Pancreas (tissue), 10 donors: Measurements from ENCODE around the gene TEF. TPM values are rescaled to one million over a fixed set of nuclear protein-coding genes. Genes with fewer than 3 reads are reported as not detected.

Source experiments
- ATAC-seq, 4 donors: fragments of 200-7000 bp; cut with Tn5 transposase; one replicate each; pipeline versions ENCODE4 v1.8.0 to v1.9.1; 2020; ENCODE audit warnings: mild to moderate bottlenecking in 4 of 4, moderate library complexity in 4 of 4
- DNase-seq, 6 donors: peaks; one replicate each; pipeline ENCODE4 v3.0.0-alpha.2; 2020
- FAIRE-seq: peaks from 2 replicates; lab custom pipeline; 2012; peaks lifted over from hg19 to GRCh38; lab: Jason Lieb, UNC
- H3K27ac ChIP-seq, 4 donors: fragments of 200-600 bp; sonication (generic); 1 replicate in 3 of 4; 2 replicates in 1 of 4; pipeline versions ENCODE4 v1.5.0 to v1.8.0; 2020
- H3K27me3 ChIP-seq, 4 donors: fragments of 200-600 bp; one replicate each; pipeline ENCODE4 v1.8.0; 2021
- H3K36me3 ChIP-seq, 3 donors: fragments of 200-600 bp; sonication (generic) in 1 of 3; one replicate each; pipeline versions ENCODE4 v1.5.0 to v1.8.0; 2020 to 2021
- H3K4me1 ChIP-seq, 3 donors: fragments of 200-600 bp; one replicate each; pipeline ENCODE4 v1.8.0; 2021
- H3K4me3 ChIP-seq, 4 donors: fragments of 200-600 bp; sonication (generic) in 2 of 4; one replicate each; pipeline versions ENCODE4 v1.5.0 to v1.8.0; 2020 to 2021
- H3K9me3 ChIP-seq, 4 donors: fragments of 200-600 bp; one replicate each; pipeline ENCODE4 v1.8.0; 2021
- WGBS, 2 donors: extraction: QIAGEN DNeasy Blood & Tissue Kit; methylation state at CpG; one replicate each; pipeline ENCODE4 v1.1.7; 2013; 5-methylcytosine and 5-hydroxymethylcytosine counted together
- intact Hi-C, 3 donors: fragments of 100-400 bp; cut with DNase I; formaldehyde crosslinking; loops; one replicate each; pipeline versions ENCODE4 v1.11.1 to v1.14.2; 2022
- polyA plus RNA-seq, 2 donors: library from polyadenylated mRNA; stranded (reverse); fragments of 200-250 nt; gene quantifications; one replicate each; pipeline ENCODE4 v1.2.3, GENCODE V29; 2013
- total RNA-seq, 6 donors: library from RNA; stranded (reverse); fragmentation: NEBNext Ultra II Directional in 4 of 6; extraction: Animal tissue kit (Norgen Biotek cat#: 25700) in 4 of 6; gene quantifications; one replicate each; pipeline versions ENCODE4 v1.2.1 to v1.2.4, GENCODE V29; 2021 to 2023
- TF ChIP-seq, protein P1 (sequence below), 4 donors: fragments of 200-600 bp; sonication (generic) in 3 of 4; IDR thresholded peaks; one replicate each; pipeline versions ENCODE4 v1.5.0 to v1.8.0; 2021; ENCODE audit warnings: antibody characterized with exemption in 4 of 4
- donor health status: healthy with polysubstance abuse.
- donor health status: DM: no; HTN: no; CAD: no; lungs with moderate emphysema.
- donor health status: DM: no; HTN: no; CAD: no.
- donor health status: control.
- donor health status: control.
- donor health status: Bipolar disorder and iron deficiency.
- donor health status: DM: yes; HTN: yes; CAD: no.
- donor health status: DM: no; HTN: no; CAD: no.
- donor health status: DM: no; HTN: no; CAD: no.
- donor health status: DM: yes; HTN: yes; CAD: no.

Gene TEF
- total and polyA plus RNA-seq, 8 donors: 8.3 to 19.6 (median 17.6) TPM

DNA sequence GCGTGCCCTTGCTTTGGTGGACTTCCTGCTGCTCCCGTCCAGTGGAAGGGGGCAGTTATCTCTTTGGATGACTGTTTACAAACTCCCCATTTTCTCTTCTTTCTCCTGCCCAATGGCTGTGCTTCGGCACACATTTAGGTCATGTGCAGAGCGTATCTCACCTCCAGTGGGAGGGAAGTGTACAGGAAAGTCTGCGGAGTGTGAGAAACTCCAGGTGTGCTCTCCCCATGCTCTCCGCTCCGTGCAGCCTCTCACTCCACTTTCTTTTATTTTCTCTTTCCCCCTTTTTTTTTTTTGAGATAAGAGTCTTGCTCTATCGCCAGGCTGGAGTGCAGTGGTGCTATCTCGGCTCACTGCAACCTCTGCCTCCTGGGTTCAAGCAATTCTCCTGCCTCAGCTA, 11.9 kb upstream of the TEF start:
- peak overlapping the region in 3 of 4 donors; percentile 56 to 61 (median 56) for H3K4me3 ChIP-seq

DNA sequence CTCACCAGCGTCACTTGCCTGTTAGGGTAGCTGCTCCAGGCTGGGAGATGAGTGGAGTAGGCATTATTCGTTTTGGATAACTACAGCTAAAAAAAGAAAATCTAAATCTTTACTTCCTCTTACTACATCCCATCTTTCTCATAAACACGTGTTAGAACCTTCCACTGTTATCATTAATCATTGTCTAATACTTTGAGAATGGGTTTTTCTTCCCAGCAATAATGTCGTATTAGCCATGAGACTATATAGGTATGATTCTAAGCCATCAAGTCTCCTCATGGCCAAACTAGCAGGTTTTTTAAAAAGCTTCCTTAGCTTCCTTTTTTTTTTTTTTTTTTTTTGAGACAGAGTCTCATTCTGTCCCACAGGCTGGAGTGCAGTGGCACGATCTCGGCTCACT, 3.9 kb upstream of the TEF start:
- ATAC-seq: no peak

More for the DNA sequence above, 11.9 kb upstream of the TEF start:
- Histone ChIP-seq H3K36me3 (no peaks in the 10 kb centered on the region), H3K27me3 (no peaks in the 10 kb centered on the region), H3K4me1 (peaks cover 4 to 27% (median 13%) of the 10 kb centered on the region in 3 donors), H3K9me3 (no peaks in the 10 kb centered on the region), H3K27ac (peak overlapping the region; percentile 75 to 86 (median 80))
- ATAC-seq: peak; percentile 47 to 58 (median 52)
- intact Hi-C loops: loop anchor here in 1 of 3 donors (10.0 kb wide), 1 partner anchor 65 kb away; the partner anchor contains the start of gene ZC3H7B
- peak in 3 of 6 donors; percentile 57 to 73 (median 67) for DNase-seq
- 24 to 26% methylated on average over 9 of the region's 9 CpGs for WGBS, 2 donors
- TF ChIP-seq, protein P1, sequence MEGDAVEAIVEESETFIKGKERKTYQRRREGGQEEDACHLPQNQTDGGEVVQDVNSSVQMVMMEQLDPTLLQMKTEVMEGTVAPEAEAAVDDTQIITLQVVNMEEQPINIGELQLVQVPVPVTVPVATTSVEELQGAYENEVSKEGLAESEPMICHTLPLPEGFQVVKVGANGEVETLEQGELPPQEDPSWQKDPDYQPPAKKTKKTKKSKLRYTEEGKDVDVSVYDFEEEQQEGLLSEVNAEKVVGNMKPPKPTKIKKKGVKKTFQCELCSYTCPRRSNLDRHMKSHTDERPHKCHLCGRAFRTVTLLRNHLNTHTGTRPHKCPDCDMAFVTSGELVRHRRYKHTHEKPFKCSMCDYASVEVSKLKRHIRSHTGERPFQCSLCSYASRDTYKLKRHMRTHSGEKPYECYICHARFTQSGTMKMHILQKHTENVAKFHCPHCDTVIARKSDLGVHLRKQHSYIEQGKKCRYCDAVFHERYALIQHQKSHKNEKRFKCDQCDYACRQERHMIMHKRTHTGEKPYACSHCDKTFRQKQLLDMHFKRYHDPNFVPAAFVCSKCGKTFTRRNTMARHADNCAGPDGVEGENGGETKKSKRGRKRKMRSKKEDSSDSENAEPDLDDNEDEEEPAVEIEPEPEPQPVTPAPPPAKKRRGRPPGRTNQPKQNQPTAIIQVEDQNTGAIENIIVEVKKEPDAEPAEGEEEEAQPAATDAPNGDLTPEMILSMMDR (IDR thresholded peaks at IDR 0.05): no peak
- FAIRE-seq: no peak

DNA sequence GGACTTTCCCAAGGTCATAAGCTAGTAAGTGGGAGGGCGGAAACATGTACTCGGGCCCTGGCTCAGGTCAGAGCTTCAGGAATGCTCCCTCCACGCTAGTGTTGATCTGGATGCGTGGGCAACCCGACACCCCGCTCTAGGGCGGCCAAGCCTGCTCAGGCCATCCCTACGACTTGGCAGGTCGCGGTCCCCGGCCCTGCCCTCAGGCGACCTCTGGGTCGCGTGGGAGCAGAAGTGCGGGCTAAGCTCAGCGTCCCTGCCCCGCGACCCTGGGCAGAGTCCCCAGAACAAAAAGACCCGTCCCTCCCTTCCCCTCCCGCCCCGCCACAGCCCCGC, 781 bp upstream of the TEF start:
- intact Hi-C loops: no loop called here
- Histone ChIP-seq H3K36me3 (no peaks in the 10 kb centered on the region), H3K27me3 (no peaks in the 10 kb centered on the region), H3K4me1 (peaks cover 6 to 17% (median 12%) of the 10 kb centered on the region in 3 donors), H3K9me3 (no peaks in the 10 kb centered on the region), H3K4me3 (peak overlapping the region in 3 of 4 donors; percentile 78 to 80 (median 78)), H3K27ac (peak overlapping the region; percentile 96 to 100 (median 98))
- peak in 3 of 6 donors; percentile 84 to 88 (median 88) for DNase-seq
- FAIRE-seq: peak; percentile 43
- peak; percentile 60 to 64 (median 62) for ATAC-seq
- 0 to 1% methylated on average over 19 to 22 of the region's 22 CpGs for WGBS, 2 donors
- TF ChIP-seq, protein P1 (IDR thresholded peaks at IDR 0.05): no peak

More for the DNA sequence above, 3.9 kb upstream of the TEF start:
- FAIRE-seq (no peak), DNase-seq (no peak)
- H3K4me1 ChIP-seq: peaks cover 5 to 10% (median 6%) of the 10 kb centered on the region in 3 donors
- 63 to 66% methylated on average over 6 of the region's 6 CpGs for WGBS, 2 donors
- no peak overlapping the region for H3K27ac ChIP-seq
- no peaks in the 10 kb centered on the region for H3K9me3 ChIP-seq
- no peaks in the 10 kb centered on the region for H3K27me3 ChIP-seq
- H3K4me3 ChIP-seq: no peak overlapping the region
- no peaks in the 10 kb centered on the region for H3K36me3 ChIP-seq
- intact Hi-C loops: no loop called here
- TF ChIP-seq, protein P1 (IDR thresholded peaks at IDR 0.05): no peak

DNA sequence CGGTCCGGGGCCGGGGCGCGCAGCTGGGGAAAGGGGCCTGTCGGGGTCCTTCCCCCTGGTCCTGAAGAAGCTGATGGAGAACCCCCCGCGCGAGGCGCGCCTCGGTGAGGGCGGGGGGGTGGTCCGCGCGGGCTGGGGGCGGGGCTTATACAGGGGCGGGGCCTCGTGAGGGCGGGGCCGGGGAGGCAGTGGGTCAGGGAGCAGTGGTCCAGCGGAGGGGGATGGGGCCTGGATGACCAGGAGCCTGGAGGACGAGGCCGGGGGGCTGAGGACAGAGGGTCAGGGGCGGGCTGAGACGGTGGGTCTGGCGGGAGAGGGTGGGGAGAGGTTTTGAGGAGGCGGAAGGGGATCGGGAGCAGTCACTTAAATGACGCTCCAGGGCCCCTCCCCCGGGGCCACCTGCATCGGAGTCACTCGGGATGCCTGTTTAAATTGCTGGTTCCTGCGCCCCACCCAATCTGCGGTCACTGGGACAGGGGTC, 396 bp downstream of the TEF start:
- Histone ChIP-seq H3K36me3 (peaks cover 0 to 2% (median 0%) of the 10 kb centered on the region in 3 donors), H3K9me3 (no peaks in the 10 kb centered on the region), H3K27me3 (no peaks in the 10 kb centered on the region), H3K27ac (peak overlapping the region; percentile 96 to 100 (median 98)), H3K4me3 (peak overlapping the region; percentile 78 to 84 (median 79)), H3K4me1 (peaks cover 6 to 17% (median 12%) of the 10 kb centered on the region in 3 donors)
- 1% methylated on average over 22 to 35 of the region's 35 CpGs for WGBS, 2 donors
- TF ChIP-seq, protein P1 (IDR thresholded peaks at IDR 0.05): no peak
- ATAC-seq: peak; percentile 29 to 62 (median 53)
- intact Hi-C loops: no loop called here
- no peak for FAIRE-seq
- DNase-seq: peak in 4 of 6 donors; percentile 71 to 85 (median 81)

DNA sequence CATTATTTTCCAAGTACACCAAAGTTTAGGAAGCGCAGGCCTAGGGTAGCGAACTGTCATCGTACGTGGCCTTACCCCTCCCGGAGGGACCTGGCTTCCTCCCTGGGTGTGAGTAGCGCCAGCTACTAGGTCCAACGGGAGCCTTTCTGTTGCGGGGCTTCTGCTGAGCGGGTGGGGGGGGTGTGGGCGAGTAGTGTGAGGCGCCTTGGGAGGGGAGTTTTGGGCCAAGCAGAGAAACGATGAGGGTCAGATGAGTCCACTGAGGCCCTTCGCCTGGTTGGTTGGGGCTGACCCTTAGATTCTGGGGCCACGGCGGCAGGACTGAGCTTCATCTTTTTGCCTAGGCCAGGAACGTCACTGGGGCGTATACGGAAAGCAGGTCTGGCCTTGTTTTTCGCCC, 868 bp downstream of the TEF start:
- H3K4me3 ChIP-seq: peak overlapping the region; percentile 78 to 84 (median 79)
- intact Hi-C loops: no loop called here
- H3K27ac ChIP-seq: peak overlapping the region; percentile 96 to 100 (median 98)
- DNase-seq: no peak
- TF ChIP-seq, protein P1 (IDR thresholded peaks at IDR 0.05): no peak
- peaks cover 6 to 17% (median 12%) of the 10 kb centered on the region in 3 donors for H3K4me1 ChIP-seq
- peaks cover 0 to 7% (median 4%) of the 10 kb centered on the region in 3 donors for H3K36me3 ChIP-seq
- no peak for ATAC-seq
- no peaks in the 10 kb centered on the region for H3K27me3 ChIP-seq
- FAIRE-seq: no peak
- H3K9me3 ChIP-seq: no peaks in the 10 kb centered on the region
- WGBS, 2 donors: 6 to 7% methylated on average over 19 of the region's 19 CpGs
